GM19099 (cell line): ENCODE data around the gene ACACA.

ENCODE experiments used
- POLR2A ChIP-seq: IDR thresholded peaks from 3 replicates; pipeline ENCODE4 v1.6.1; 2011; ENCODE audit warnings: low read depth; ENCODE audit not compliant: insufficient read length; ENCODE audit errors: extremely low read depth

Gene ACACA

DNA sequence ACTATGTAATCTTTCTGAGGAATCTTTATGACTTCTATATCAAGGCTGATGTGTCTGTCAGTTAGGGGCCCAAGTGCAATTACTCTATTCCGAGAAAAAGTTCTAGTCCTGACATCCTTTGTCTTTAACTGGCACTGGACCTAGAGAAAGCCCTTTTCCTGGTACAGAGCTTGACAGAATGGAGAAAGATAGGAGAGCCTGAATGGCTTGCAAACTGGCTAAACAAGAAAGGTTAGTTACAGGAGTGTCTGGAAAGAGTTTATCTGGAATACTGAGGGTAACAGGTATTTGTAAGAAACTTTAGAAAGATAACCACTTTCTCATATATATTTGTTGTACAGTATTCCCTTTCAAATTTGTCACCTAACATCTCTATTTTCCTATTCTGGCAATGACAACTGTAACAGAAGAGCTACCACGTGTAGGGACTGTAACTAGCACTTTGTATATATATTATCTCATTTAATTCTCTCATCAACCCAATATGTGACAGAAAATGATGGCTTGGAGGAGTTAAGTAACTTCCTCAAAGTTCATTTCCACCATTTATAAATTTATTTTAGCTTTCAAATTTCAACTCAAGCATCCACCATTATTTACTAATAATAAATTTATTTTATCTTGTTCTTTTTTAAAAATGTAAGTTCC lies 128.3 kb downstream of the ACACA start:
- no peak for TF ChIP-seq POLR2A

DNA sequence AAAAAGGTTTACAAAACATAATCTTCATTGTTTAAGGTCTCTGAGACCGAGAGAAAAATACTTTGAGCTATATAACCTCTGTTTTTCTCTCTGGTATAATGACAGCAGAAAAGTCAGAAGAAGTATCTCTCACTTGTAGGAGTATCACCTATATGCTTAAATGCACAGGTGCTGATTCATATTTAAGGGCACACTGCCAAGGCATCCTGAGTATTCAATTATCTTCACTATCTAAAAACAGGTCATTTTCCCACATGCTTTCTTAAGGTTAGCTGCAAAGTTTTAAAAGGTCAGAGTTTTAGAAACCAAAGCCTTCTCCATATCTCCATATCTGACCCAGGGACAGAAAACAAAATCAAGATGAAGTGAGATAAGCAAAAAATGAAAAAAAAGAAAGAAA lies 130.2 kb downstream of the ACACA start:
- no peak for TF ChIP-seq POLR2A

DNA sequence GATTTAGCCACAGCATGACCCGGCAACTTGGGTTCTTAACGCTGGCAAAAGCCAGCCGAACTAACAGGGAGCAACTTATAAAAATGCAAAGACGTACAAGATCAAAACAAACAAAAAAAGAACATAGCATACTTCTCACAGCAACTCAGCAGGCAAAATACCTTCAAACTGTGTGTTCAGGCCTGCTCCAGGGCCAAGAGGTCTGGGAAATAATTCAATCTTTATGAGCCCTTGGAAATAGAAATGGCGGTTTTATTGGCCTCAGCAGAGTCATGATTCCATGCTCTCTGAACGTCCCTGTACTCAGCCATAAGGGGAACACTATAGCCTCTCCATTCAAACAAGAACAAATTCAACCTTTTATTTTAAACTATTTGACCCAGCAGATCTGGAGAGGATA lies 132.2 kb downstream of the ACACA start:
- TF ChIP-seq POLR2A = no peak

DNA sequence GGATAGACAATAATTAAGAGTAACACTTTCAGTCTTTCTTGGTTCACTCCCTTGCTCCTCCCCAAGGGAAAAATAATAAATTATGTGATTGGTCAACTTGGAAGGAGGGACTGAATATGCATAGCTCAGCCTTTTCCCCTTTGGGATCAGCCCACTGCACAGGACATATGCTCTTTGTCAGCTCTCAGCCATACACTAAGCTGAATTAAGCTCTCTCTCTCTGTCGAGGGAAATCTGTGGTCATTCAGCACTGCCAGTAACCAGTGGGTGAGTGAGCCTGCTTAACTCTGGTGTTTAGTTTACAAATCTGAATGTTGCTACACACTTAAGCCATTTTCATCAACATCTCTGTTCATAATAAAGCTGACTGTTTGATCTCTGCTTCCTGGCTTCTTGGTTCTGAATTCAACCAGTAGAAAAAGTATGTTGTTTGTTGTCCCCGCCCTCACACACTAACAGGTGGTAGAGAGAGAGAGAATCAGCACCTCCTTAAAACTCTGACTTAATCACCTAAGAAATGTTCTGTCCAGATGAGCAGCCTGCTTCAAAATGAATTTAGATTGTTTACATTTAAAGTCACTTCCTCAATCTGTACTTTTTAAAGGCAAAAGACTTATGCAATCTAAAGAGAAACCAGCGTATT lies 133.1 kb downstream of the ACACA start:
- TF ChIP-seq POLR2A = no peak

DNA sequence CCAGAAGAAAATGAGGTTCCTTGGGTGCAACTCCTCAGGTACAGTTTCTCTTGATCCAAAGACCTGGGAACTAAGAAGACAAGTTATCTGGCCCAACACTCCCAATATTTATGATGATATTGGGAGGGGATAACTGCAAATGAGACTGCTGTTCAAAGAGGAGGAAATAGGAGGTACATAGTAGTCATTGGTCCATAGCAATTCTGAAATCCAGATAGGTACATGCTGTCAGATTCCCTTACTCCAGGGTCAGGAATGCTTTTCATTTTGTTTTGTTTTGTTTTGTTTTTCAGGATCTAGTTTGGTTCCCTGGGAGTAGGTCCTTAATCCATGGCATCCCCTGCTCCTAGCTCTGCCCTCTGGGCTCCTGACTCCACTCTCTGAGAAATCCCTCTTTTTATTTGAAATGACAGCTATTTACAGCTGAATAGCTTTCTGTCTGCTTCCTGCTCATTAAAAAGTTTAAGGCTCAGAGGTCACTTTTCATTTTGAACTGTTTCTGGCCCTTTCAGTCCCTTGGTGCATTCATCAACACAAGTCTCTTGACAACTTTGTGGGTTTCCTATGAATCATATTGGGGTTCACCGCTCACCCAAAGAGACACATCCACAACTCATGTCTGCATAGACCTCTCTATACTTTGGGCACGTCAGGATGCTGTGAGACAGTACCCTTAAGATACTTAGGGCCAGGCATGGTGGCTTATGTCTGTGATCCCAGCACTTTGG lies 141.0 kb downstream of the ACACA start:
- TF ChIP-seq POLR2A = no peak

DNA sequence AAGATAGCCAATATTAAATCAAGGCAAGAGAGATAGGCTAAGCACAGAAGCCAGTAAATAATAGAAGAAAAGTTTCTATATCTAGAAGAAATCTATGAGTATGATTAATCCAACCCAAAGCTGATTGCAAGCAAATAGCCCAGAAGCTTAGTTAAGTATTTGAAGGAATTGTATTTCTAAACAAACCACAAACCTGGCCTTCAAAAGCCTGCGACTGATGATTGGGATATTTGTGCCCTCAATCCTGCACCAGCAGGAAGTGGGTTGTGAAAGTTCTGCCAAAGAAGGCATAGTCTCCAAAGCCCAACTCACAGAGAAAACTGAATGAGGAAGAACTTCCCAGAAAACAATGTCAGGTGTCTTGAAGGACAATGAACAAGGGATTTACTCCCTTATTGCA lies 145.3 kb downstream of the ACACA start:
- no peak for TF ChIP-seq POLR2A

DNA sequence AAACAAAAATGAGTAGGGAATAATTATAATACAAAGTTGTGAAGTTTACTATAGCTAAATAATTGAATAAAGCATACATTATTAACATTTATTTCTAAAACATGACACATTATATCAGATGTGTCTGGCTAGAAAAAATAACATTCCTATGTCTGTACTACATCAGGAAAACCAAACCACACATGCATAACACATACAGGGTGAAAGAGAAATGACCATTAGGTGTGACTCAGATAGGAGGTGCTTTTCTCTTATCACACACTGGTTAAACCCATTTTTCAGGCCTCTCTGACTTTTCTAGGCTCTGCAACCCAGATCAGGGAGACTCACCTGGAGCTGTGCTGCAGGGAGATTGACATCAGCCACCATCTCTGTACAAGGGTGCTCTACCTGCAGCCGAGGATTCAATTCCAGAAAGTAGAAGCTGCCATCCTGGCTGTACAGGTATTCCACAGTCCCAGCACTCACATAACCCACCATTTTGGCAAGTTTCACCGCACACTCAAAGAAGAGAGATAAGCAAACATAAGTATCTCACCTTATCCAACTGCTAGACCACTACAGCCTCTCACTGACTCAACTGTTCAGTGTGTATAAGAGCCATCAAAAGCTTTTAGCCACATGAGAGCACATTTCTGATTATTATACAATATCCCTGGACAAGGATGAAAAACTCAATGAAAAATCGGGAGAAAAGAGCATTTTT lies 147.5 kb downstream of the ACACA start:
- no peak for TF ChIP-seq POLR2A

DNA sequence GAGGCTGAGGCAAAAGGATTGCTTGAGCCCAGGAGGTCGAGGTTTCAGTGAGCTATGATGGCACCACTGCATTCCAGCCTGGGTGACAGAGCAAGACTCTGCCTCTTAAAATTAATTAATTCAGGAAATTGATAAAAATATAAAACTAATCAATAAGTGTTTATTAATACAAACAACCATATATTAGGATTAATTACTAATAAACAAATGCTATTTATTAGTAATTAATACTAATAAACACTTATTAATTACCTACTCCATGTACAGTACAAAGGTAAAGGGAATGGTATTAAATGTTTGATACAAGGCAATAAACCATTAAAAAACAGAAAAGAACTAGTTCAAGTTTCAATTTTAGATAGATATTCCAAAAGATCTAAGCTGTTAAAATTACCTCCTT lies 150.0 kb downstream of the ACACA start:
- TF ChIP-seq POLR2A = no peak

DNA sequence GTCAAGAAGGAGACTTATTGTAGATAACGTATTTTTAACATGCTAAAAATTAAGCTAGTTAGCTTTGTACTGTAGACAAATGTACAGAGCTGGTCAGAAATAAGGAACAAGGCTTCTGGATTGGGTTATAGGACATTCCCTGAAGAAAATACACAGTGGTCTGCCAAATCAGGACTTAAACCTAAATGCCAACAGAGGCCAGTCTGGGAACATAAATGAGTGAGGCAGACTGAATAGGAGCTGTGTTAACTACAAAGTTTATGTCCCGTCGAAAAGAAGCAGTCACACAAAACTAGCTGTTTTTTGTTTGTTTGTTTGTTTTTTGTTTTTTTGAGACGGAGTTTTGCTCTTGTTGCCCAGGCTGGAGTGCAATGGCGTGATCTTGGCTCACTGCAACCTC lies 151.2 kb downstream of the ACACA start:
- no peak for TF ChIP-seq POLR2A

DNA sequence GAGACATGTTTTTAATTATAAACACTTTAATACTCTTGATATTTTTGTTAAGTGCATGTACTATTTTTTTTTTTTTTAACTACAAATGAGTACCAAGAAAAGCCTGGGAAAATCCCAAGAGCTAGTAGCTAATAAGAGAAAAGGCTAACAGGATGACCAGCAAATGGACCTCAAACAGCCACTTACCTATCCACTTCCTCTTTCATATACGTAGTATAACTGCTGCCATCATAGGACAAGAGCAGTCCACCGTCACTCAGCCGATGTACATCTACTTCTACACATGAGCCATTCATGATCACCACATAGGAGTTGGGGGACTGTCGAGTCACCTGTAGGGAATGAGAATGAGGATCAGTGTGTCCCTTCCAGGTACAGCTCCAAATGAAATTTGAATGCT lies 158.8 kb downstream of the ACACA start:
- no peak for TF ChIP-seq POLR2A

DNA sequence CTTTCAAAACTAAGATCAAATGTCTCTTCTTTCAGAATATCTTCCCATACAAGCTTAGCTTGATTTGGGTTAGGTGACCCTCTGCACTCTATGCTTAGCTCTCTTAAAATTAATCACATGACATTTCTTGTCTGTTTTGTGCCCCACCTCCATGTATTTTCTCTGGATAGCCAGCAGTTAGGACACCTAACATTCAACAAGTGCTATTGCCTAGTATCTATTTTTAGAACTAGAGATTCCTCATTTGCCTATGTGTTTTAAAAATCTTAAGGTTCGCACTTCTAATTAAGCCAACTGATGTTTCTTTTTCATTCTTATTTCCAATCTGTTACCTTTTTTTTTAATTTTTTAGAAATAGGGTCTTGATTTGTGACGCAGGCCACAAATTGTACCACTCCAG lies 160.6 kb downstream of the ACACA start:
- TF ChIP-seq POLR2A = no peak

DNA sequence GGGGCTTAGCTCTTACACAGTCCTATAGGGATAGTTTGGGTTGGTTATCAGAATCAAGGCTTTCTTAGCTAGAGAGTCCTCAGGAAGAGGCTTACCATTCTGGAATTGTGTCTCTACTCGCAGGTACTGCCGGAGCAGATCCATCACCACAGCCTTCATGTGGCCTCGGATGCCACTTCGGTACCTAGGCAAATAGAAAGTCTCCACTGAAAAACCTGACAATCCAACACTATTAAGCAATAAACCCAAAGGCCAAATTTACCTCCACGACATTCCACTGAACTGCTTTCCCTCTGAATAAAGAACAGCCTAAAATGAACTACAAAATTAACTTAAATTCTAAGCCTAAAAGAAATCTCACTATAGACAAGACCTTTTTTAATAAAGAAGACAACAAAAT lies 166.3 kb downstream of the ACACA start:
- no peak for TF ChIP-seq POLR2A

DNA sequence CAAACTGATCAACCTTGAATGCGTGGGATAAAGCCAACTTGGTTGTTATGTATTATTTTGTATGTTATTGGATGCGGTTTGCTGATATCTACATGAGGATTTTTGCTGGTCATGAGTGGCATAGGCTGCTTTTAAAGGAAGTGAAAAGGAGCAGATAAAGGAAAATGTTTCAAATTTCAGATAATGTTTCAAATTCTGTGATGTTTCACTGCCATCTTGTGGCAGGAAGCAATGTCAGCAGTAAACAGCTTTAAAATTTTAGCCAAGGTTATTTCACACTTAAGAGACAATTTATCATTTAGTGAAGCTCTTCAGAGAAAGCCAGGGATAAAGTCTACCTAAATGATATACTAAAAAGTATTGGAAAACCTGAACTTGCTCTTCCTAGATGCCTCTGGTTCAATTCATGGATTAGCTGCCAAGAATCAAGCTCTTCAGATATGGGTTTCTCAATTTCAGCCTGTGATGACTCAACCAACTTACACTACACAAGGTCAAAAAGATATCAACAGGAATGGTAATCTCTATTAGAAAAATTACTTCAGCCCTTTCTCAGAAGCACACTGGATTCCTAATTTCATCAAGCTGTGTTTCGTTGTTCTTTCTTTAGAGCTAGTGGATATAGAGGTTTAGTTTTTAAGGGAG lies 166.8 kb downstream of the ACACA start:
- no peak for TF ChIP-seq POLR2A

DNA sequence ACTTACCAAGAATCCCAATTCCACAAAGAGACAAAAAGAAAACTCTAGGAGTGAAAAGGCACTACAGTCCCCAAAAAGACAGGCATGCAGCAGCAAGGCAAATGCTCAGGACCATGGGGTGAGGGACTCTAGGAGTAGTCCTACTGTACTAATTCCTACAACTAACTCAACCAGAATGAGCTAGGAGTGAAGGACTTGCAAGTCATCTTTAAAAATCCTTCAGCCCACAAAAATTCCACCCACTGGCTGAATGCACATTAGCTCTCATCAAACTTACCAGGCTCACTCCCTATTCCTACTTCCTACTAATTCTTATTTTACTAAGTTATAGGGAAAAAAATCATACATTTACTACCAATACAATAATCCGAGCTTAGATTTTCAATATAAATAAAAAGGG lies 172.5 kb downstream of the ACACA start:
- TF ChIP-seq POLR2A = no peak

DNA sequence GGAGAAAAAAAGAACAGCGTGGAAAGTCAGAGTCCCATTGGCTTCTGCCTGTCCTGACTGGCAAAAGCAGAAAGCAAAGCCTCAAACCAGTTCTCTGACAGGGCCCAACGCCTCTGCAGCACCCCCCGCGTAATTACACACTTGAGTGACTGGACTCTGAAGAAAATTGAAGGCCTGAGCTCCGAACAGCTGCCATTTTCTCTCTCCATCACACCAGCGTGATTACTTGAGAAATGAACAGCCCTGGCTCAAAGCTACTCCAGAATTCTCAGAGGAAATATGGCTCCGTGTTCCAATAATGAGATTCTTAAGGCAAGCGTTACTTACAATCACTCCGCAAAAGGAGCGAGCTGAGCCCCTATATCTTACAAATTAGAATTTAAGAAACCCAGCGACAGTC lies 173.6 kb downstream of the ACACA start:
- no peak for TF ChIP-seq POLR2A

DNA sequence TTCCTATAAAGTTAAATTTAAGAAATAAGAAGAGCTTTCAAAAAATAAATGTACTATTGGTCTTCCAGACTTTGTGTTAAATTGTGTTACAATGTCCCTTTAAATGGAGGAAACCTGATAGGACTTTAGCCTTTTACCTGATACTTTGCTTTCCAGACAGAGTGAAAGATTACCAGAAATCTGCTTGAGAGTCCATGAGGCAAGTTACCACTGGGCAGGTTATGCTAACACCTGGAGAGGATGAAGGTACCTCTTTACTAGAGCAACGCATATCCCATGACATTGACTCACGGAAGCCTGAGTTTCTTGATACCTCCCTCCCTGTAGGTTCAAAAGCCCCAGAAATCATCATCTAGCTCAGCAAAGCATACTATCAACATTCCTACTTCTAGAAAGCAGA lies 174.7 kb downstream of the ACACA start:
- no peak for TF ChIP-seq POLR2A

DNA sequence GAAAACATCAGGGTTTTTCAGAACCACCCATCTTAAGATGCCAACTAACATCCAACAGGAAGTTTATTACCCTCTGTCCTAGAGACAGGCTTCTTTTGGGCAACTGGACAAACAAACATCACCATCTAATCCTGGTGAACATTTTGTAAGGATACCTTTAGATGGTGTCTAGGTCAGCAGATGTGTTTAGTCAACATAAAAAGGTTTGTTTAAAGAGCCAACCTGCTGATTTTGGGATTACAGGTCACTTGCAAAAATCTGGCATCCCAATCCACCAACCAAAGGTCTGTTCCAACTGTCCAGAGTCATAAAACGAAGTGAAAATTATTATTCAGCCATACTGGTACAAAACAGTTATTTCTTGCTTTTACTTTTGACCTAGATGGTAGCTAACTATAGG lies 176.0 kb downstream of the ACACA start:
- TF ChIP-seq POLR2A = no peak
